H1 (cell line): Measurements from ENCODE around the gene GPR63. TPM values are rescaled to one million over a fixed set of nuclear protein-coding genes. Genes with fewer than 3 reads are reported as not detected.

Experiments used
- CTCF ChIA-PET: fragments of 300-600 bp; sonication (Branson Sonifier 250); formaldehyde crosslinking; loops from one replicate; lab custom pipeline; 2021; ENCODE audit not compliant: partially characterized antibody; lab: Charles Lee
- POLR2A ChIA-PET: fragments of 300-600 bp; sonication (Branson Sonifier 250); formaldehyde crosslinking; loops from one replicate; lab custom pipeline; 2021; ENCODE audit warnings: inconsistent platforms; ENCODE audit not compliant: partially characterized antibody; lab: Charles Lee
- DNase-seq, 2 experiments: peaks; one replicate each; pipeline versions ENCODE4 v3.0.0 to v3.0.0-alpha.2; 2010 to 2022; ENCODE audit warnings: low spot score in 2 of 2, low read depth in 1 of 2, mixed read lengths in 1 of 2
- FAIRE-seq: peaks from 2 replicates; lab custom pipeline; 2011; peaks lifted over from hg19 to GRCh38; lab: Jason Lieb, UNC
- H2AFZ ChIP-seq: 2 replicates; pipeline ENCODE4 v1.8.1; 2012; ENCODE audit warnings: low read length, inconsistent platforms
- H2AK5ac ChIP-seq: 2 replicates; pipeline ENCODE4 v1.6.1; 2013; ENCODE audit warnings: low read depth, low read length
- H2BK120ac ChIP-seq: replicated peaks from 2 replicates; pipeline ENCODE3; 2013; ENCODE audit warnings: low read depth, low read length, inconsistent platforms
- H2BK12ac ChIP-seq: 2 replicates; pipeline ENCODE4 v1.6.1; 2013; ENCODE audit warnings: low read depth, low read length
- H2BK15ac ChIP-seq: 2 replicates; pipeline ENCODE4 v1.6.1; 2013; ENCODE audit warnings: low read length
- H2BK20ac ChIP-seq: 2 replicates; pipeline ENCODE4 v1.6.1; 2013; ENCODE audit warnings: low read length
- H2BK5ac ChIP-seq: 2 replicates; pipeline ENCODE4 v1.6.1; 2013; ENCODE audit warnings: low read depth, low read length
- H3K14ac ChIP-seq: 2 replicates; pipeline ENCODE4 v1.6.1; 2013; ENCODE audit warnings: inconsistent platforms; ENCODE audit not compliant: insufficient read length
- H3K18ac ChIP-seq: 2 replicates; pipeline ENCODE4 v1.6.1; 2013; ENCODE audit warnings: low read length; ENCODE audit errors: extremely low read depth
- H3K23ac ChIP-seq: 2 replicates; pipeline ENCODE4 v1.6.1; 2013; ENCODE audit warnings: inconsistent platforms; ENCODE audit not compliant: insufficient read length
- H3K23me2 ChIP-seq: 2 replicates; pipeline ENCODE4 v1.6.1; 2013; ENCODE audit warnings: low read depth, low read length
- H3K27ac ChIP-seq: 2 replicates; pipeline ENCODE4 v1.6.1; 2011; ENCODE audit warnings: low read depth, low read length, inconsistent platforms
- H3K27me3 ChIP-seq, 4 experiments: replicated peaks in 1 of 4; 1 replicate in 1 of 4; 2 replicates in 3 of 4; pipeline versions ENCODE4 v1.6.1 to v1.8.1; 2011 to 2013; ENCODE audit warnings: low read length in 3 of 4, mild to moderate bottlenecking in 3 of 4, inconsistent platforms in 2 of 4, mixed read lengths in 2 of 4, moderate library complexity in 1 of 4; ENCODE audit not compliant: control insufficient read depth in 3 of 4, insufficient read depth in 3 of 4; ENCODE audit errors: extremely low read depth in 1 of 4
- H3K36me3 ChIP-seq, 4 experiments: 2 replicates each; pipeline versions ENCODE4 v1.6.1 to v1.8.1; 2011 to 2013; ENCODE audit warnings: mild to moderate bottlenecking in 4 of 4, low read length in 3 of 4, moderate library complexity in 2 of 4, control low read depth in 1 of 4, inconsistent platforms in 1 of 4; ENCODE audit not compliant: insufficient read depth in 4 of 4, control insufficient read depth in 2 of 4
- H3K4ac ChIP-seq: replicated peaks from 2 replicates; pipeline ENCODE3; 2013; ENCODE audit warnings: low read length, low read depth, mixed read lengths, inconsistent platforms; ENCODE audit not compliant: insufficient read length
- H3K4me1 ChIP-seq, 4 experiments: replicated peaks in 1 of 4; 1 replicate in 1 of 4; 2 replicates in 3 of 4; pipeline versions ENCODE4 v1.6.1 to v1.8.1; 2011 to 2013; ENCODE audit warnings: low read length in 3 of 4, inconsistent platforms in 2 of 4, mixed read lengths in 1 of 4; ENCODE audit not compliant: insufficient read depth in 4 of 4, control insufficient read depth in 3 of 4
- H3K4me2 ChIP-seq, 2 experiments: 2 replicates each; pipeline versions ENCODE4 v1.6.1 to v1.8.1; 2011 to 2013; ENCODE audit warnings: low read depth in 2 of 2, low read length in 2 of 2, control low read depth in 1 of 2, inconsistent platforms in 1 of 2, mild to moderate bottlenecking in 1 of 2; ENCODE audit not compliant: insufficient read depth in 1 of 2
- H3K4me3 ChIP-seq, 4 experiments: fragments of 200-600, 300-600 bp in 1 of 4; sonication (generic), shearing (Covaris generic), sonication (Bioruptor Twin) in 1 of 4; 2 replicates each; pipeline versions ENCODE4 v1.5.1 to v1.8.1; 2011 to 2016; ENCODE audit warnings: low read length in 4 of 4, low read depth in 3 of 4, control low read depth in 2 of 4, inconsistent platforms in 2 of 4, mild to moderate bottlenecking in 2 of 4, mixed read lengths in 1 of 4, moderate library complexity in 1 of 4; ENCODE audit not compliant: insufficient read depth in 2 of 4; ENCODE audit errors: extremely low read depth in 1 of 4
- H3K56ac ChIP-seq: replicated peaks from 2 replicates; pipeline ENCODE3; 2013; ENCODE audit warnings: low read depth, mild to moderate bottlenecking, mixed read lengths, low read length, inconsistent platforms; ENCODE audit not compliant: insufficient read length
- H3K79me1 ChIP-seq: 2 replicates; pipeline ENCODE4 v1.6.1; 2013; ENCODE audit warnings: low read depth, low read length, control low read depth
- H3K79me2 ChIP-seq, 2 experiments: 2 replicates each; pipeline versions ENCODE4 v1.6.1 to v1.8.1; 2012 to 2013; ENCODE audit warnings: low read length in 2 of 2, mild to moderate bottlenecking in 2 of 2, inconsistent platforms in 1 of 2; ENCODE audit not compliant: insufficient read depth in 2 of 2, control insufficient read depth in 1 of 2
- H3K9ac ChIP-seq, 4 experiments: replicated peaks in 1 of 4; 1 replicate in 1 of 4; 2 replicates in 3 of 4; pipeline versions ENCODE4 v1.6.1 to v1.8.1; 2011 to 2013; ENCODE audit warnings: low read depth in 3 of 4, low read length in 3 of 4, control low read depth in 2 of 4, mild to moderate bottlenecking in 2 of 4, moderate library complexity in 2 of 4, inconsistent platforms in 1 of 4; ENCODE audit errors: extremely low read depth in 1 of 4
- H3K9me3 ChIP-seq, 2 experiments: 2 replicates each; pipeline versions ENCODE4 v1.6.1 to v1.8.1; 2012 to 2013; ENCODE audit warnings: mild to moderate bottlenecking in 2 of 2, moderate library complexity in 2 of 2, control low read depth in 1 of 2, inconsistent platforms in 1 of 2, low read depth in 1 of 2, low read length in 1 of 2, mixed read lengths in 1 of 2; ENCODE audit not compliant: insufficient read depth in 2 of 2
- H4K20me1 ChIP-seq, 2 experiments: replicated peaks in 1 of 2; 2 replicates each; pipeline versions ENCODE3 to v1.8.1; 2011 to 2013; ENCODE audit warnings: inconsistent platforms in 2 of 2, low read length in 2 of 2, mild to moderate bottlenecking in 1 of 2; ENCODE audit not compliant: insufficient read depth in 2 of 2, control insufficient read depth in 1 of 2
- H4K5ac ChIP-seq: 2 replicates; pipeline ENCODE4 v1.6.1; 2013; ENCODE audit warnings: low read length, low read depth, mixed read lengths, inconsistent platforms; ENCODE audit not compliant: insufficient read length
- H4K8ac ChIP-seq: 2 replicates; pipeline ENCODE4 v1.8.0; 2013; ENCODE audit warnings: mild to moderate bottlenecking, moderate library complexity, low read length, inconsistent platforms; ENCODE audit not compliant: insufficient read depth; ENCODE audit errors: extremely low read depth
- H4K91ac ChIP-seq: replicated peaks from 2 replicates; pipeline ENCODE3; 2013; ENCODE audit warnings: low read length, mixed read lengths, inconsistent platforms; ENCODE audit not compliant: insufficient read length
- BACH1 ChIP-seq: IDR thresholded peaks from 2 replicates; pipeline ENCODE4 v1.6.1; 2012; ENCODE audit warnings: low read length, improper control_type of control experiment
- BCL11A ChIP-seq, 2 experiments: IDR thresholded peaks; one replicate each; pipeline ENCODE4 v1.6.1; 2011; ENCODE audit warnings: low read depth in 2 of 2, low read length in 2 of 2, mild to moderate bottlenecking in 2 of 2
- BRCA1 ChIP-seq: IDR thresholded peaks from 2 replicates; pipeline ENCODE4 v1.6.1; 2012; ENCODE audit warnings: low read depth, low read length, improper control_type of control experiment
- EZH2 ChIP-seq: fragments of 200-600 bp; sonication (generic); IDR thresholded peaks from 2 replicates; pipeline ENCODE4 v1.7.1; 2012; ENCODE audit warnings: low read depth, mild to moderate bottlenecking, moderate library complexity, low read length, inconsistent platforms; ENCODE audit not compliant: severe bottlenecking
- GABPA ChIP-seq: IDR thresholded peaks from 2 replicates; pipeline ENCODE4 v1.6.1; 2011; ENCODE audit warnings: mild to moderate bottlenecking, low read length, moderate library complexity, borderline replicate concordance; ENCODE audit not compliant: insufficient read depth
- GTF2F1 ChIP-seq: IDR thresholded peaks from 2 replicates; pipeline ENCODE4 v1.6.1; 2012; ENCODE audit warnings: low read depth, low read length, improper control_type of control experiment, borderline replicate concordance
- SIN3A ChIP-seq, 2 experiments: IDR thresholded peaks in 1 of 2; conservative IDR thresholded peaks in 1 of 2; 2 replicates each; pipeline ENCODE4 v1.6.1; 2011 to 2012; ENCODE audit warnings: low read length in 2 of 2, improper control_type of control experiment in 1 of 2, low read depth in 1 of 2, mild to moderate bottlenecking in 1 of 2
- SIRT6 ChIP-seq: IDR thresholded peaks from one replicate; pipeline ENCODE4 v1.7.1; 2012; ENCODE audit warnings: low read length, inconsistent platforms
- SP1 ChIP-seq: IDR thresholded peaks from 2 replicates; pipeline ENCODE4 v1.6.1; 2011; ENCODE audit warnings: low read depth, low read length
- TAF1 ChIP-seq: IDR thresholded peaks from 2 replicates; pipeline ENCODE4 v1.6.1; 2011; ENCODE audit warnings: mild to moderate bottlenecking, low read depth, low read length
- ZNF274 ChIP-seq: IDR thresholded peaks from 2 replicates; pipeline ENCODE4 v1.7.0; 2012; ENCODE audit warnings: low read length, borderline replicate concordance; ENCODE audit errors: extremely low read depth
- WGBS, 2 experiments: shearing (Covaris generic) in 1 of 2; methylation state at CpG; one replicate each; pipeline versions ENCODE4 v1.1.6 to v1.1.7; 2013 to 2015; ENCODE audit warnings: low lambda C conversion rate in 2 of 2, mixed read lengths in 2 of 2, inconsistent platforms in 1 of 2, low coverage in 1 of 2, missing lambda C conversion rate in 1 of 2; ENCODE audit not compliant: insufficient replicate concordance in 2 of 2, insufficient coverage in 1 of 2, insufficient read length in 1 of 2; ENCODE audit errors: extremely low coverage in 1 of 2, missing lambda C conversion rate in 1 of 2; 5-methylcytosine and 5-hydroxymethylcytosine counted together
- polyA plus RNA-seq, 7 experiments: library from polyadenylated mRNA; depleted of rRNA in 3 of 7; stranded (reverse) in 5 of 7; unstranded in 2 of 7; fragments of >200 nt in 5 of 7; fragments of 200-250 nt in 2 of 7; gene quantifications; 1 replicate in 5 of 7; 2 replicates in 1 of 7; 4 replicates in 1 of 7; pipeline versions ENCODE4 v1.2.1 to v1.2.3, GENCODE V29; 2011 to 2013; ENCODE audit warnings: missing spikeins in 2 of 7, mixed read lengths in 2 of 7
- total RNA-seq: library from RNA; stranded (reverse); fragmentation: NEBNext Ultra II Directional; extraction: Animal tissue kit (Norgen Biotek cat#: 25700); gene quantifications from 2 replicates; pipeline ENCODE4 v1.2.1, GENCODE V29; 2021
- TF ChIP-seq, protein P1 (sequence below): IDR thresholded peaks from 2 replicates; pipeline ENCODE4 v1.6.1; 2012; ENCODE audit warnings: low read length, inconsistent platforms

The GPR63 gene
- total and polyA plus RNA-seq, 2 of the 8 experiments (the other 6 are each of a cell fraction or from before 2014, with no cell fraction given), result 6.1 to 11.6 TPM

DNA sequence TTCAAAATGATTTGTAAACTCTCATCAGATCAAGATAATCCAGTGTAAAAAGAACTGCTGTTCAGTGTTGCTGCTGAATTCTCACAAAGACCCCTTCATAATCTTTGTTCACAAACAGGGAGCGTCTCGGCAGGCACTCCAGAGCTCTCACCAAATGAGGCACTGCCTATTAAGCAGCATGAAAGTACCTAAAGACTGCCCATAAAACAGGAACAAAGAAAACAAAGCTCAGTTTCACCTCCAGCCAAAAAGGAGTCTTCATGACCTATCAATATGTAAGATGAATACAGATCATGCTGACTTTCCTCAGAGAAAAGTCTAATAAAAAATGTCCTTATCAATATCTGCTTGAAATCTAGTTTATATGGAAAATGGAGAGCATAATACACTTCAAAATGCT lies 41.8 kb downstream of the GPR63 start:
- Histone ChIP-seq H2BK5ac (no peak overlapping the region), H2AFZ (no peak overlapping the region), H2BK15ac (no peak overlapping the region), H3K4me2 (no peak overlapping the region), H3K4me3 (no peak overlapping the region), H4K20me1 (no peaks in the 10 kb centered on the region), H4K5ac (no peak overlapping the region), H3K23me2 (no peaks in the 10 kb centered on the region), H3K27me3 (no peaks in the 10 kb centered on the region), H2BK120ac (no peak overlapping the region), H2BK20ac (no peak overlapping the region), H3K36me3 (peaks cover 3 to 15% (median 12%) of the 10 kb centered on the region in 4 experiments; a peak in 7 of 8 replicates), H3K4ac (no peak overlapping the region), H3K9me3 (no peaks in the 10 kb centered on the region), H3K79me1 (no peaks in the 10 kb centered on the region), H2BK12ac (no peak overlapping the region), H4K8ac (no peak overlapping the region), H3K79me2 (no peaks in the 10 kb centered on the region), H3K27ac (no peak overlapping the region), H3K23ac (no peak overlapping the region), H3K18ac (no peak overlapping the region), H3K14ac (no peak overlapping the region), H3K56ac (no peak overlapping the region), H4K91ac (no peak overlapping the region), H2AK5ac (no peak overlapping the region), H3K4me1 (no peaks in the 10 kb centered on the region), H3K9ac (no peak overlapping the region)
- WGBS, 2 experiments, result 98% methylated on average over 2 of the region's 2 CpGs; no CpG with 5 or more reads in 1 of the 2 experiments
- DNase-seq, result no peak
- FAIRE-seq, result no peak
- CTCF ChIA-PET, result interaction anchor here (1.1 to 2.0 kb wide), 5 partner anchors 13 to 419 kb away, joined by 3 to 5 read pairs (median 4); no protein-coding TSS in a partner anchor
- POLR2A ChIA-PET, result interaction anchor here (1.9 kb wide), 1 partner anchor 17 kb away, joined by 4 read pairs; no protein-coding TSS in a partner anchor
- TF ChIP-seq TAF1, result no peak
- no peak for TF ChIP-seq BCL11A (IDR thresholded peaks at IDR 0.05; ENCODE audit: low read depth in 2 of 2, low read length in 2 of 2)
- no peak for TF ChIP-seq BRCA1
- TF ChIP-seq SIN3A (conservative IDR thresholded peaks at IDR 0.05 in 1 of 2, IDR thresholded peaks at IDR 0.05 in 1 of 2; ENCODE audit: low read depth in 1 of 2, low read length in 2 of 2), result no peak
- TF ChIP-seq GABPA, result no peak
- no peak for TF ChIP-seq EZH2
- no peak for TF ChIP-seq ZNF274
- no peak for TF ChIP-seq SIRT6
- TF ChIP-seq BACH1, result no peak
- TF ChIP-seq SP1, result no peak
- TF ChIP-seq, protein P1, sequence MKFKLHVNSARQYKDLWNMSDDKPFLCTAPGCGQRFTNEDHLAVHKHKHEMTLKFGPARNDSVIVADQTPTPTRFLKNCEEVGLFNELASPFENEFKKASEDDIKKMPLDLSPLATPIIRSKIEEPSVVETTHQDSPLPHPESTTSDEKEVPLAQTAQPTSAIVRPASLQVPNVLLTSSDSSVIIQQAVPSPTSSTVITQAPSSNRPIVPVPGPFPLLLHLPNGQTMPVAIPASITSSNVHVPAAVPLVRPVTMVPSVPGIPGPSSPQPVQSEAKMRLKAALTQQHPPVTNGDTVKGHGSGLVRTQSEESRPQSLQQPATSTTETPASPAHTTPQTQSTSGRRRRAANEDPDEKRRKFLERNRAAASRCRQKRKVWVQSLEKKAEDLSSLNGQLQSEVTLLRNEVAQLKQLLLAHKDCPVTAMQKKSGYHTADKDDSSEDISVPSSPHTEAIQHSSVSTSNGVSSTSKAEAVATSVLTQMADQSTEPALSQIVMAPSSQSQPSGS, result no peak
- TF ChIP-seq GTF2F1, result no peak
